Sigmoid colon (tissue), 7 donors: ENCODE results near the gene CD44. TPM values are rescaled to one million over a fixed set of nuclear protein-coding genes. Genes with fewer than 3 reads are reported as not detected.

ENCODE experiments used
- DNase-seq: peaks from one replicate; pipeline ENCODE4 v3.0.0-alpha.2; 2019
- H3K27ac ChIP-seq, 4 donors: fragments of 200-600 bp; sonication (generic); one replicate each; pipeline ENCODE4 v1.5.1; 2016 to 2019; ENCODE audit warnings: mild to moderate bottlenecking in 1 of 4
- H3K27me3 ChIP-seq, 3 donors: fragments of 200-600 bp; sonication (generic); one replicate each; pipeline ENCODE4 v1.5.1; 2019; ENCODE audit warnings: mild to moderate bottlenecking in 1 of 3
- H3K36me3 ChIP-seq, 4 donors: fragments of 200-600 bp; sonication (generic); one replicate each; pipeline ENCODE4 v1.5.1; 2016 to 2019
- H3K4me1 ChIP-seq, 4 donors: fragments of 200-600 bp; sonication (generic); one replicate each; pipeline ENCODE4 v1.5.1; 2017 to 2019
- H3K4me3 ChIP-seq, 4 donors: fragments of 200-600 bp; sonication (generic); one replicate each; pipeline ENCODE4 v1.5.1; 2017 to 2019; ENCODE audit warnings: mild to moderate bottlenecking in 2 of 4, moderate library complexity in 1 of 4
- H3K9me3 ChIP-seq, 4 donors: fragments of 200-600 bp in 3 of 4; sonication (generic) in 3 of 4; one replicate each; pipeline versions ENCODE4 v1.5.1 to v1.6.1; 2013 to 2019
- EP300 ChIP-seq, 4 donors: sonication (generic); formaldehyde crosslinking; IDR thresholded peaks; one replicate each; pipeline ENCODE4 v1.6.1; 2017; ENCODE audit warnings: antibody characterized with exemption in 4 of 4
- POLR2A ChIP-seq, 2 donors: fragments of 450-650 bp; IDR thresholded peaks; one replicate each; pipeline ENCODE4 v1.6.1; 2016; ENCODE audit warnings: antibody characterized with exemption in 2 of 2, mild to moderate bottlenecking in 2 of 2, moderate library complexity in 2 of 2
- POLR2AphosphoS5 ChIP-seq, 4 donors: sonication (generic); formaldehyde crosslinking; IDR thresholded peaks; one replicate each; pipeline ENCODE4 v1.6.1; 2017; ENCODE audit warnings: antibody characterized with exemption in 4 of 4
- WGBS, 2 donors: extraction: QIAGEN DNeasy Blood & Tissue Kit; methylation state at CpG; one replicate each; pipeline ENCODE4 v1.1.7; 2013; 5-methylcytosine and 5-hydroxymethylcytosine counted together
- intact Hi-C: fragments of 100-400 bp; cut with DNase I; formaldehyde crosslinking; loops from one replicate; pipeline ENCODE4 v1.15.1; 2023
- polyA plus RNA-seq, 3 donors: library from polyadenylated mRNA; stranded (reverse); fragments of 200-250 nt; gene quantifications; one replicate each; pipeline ENCODE4 v1.2.3, GENCODE V29; 2013
- total RNA-seq, 4 donors: library from RNA; depleted of rRNA; stranded (reverse); fragments of >200 nt; gene quantifications; one replicate each; pipeline ENCODE4 v1.1.0, GENCODE V29; 2016
- TF ChIP-seq, protein P1 (sequence below), 4 experiments: fragments of 450-650 bp in 3 of 4; fragments of 200-600 bp in 1 of 4; IDR thresholded peaks; one replicate each; pipeline ENCODE4 v1.5.1; 2016 to 2019; ENCODE audit warnings: antibody characterized with exemption in 4 of 4, mild to moderate bottlenecking in 3 of 4, moderate library complexity in 2 of 4
- donor health status: healthy with polysubstance abuse.
- donor health status: Bipolar disorder and iron deficiency.
- donor health status: healthy.

CD44 gene
- total and polyA plus RNA-seq, 7 donors, result 28.4 to 228 (median 76.4) TPM

DNA sequence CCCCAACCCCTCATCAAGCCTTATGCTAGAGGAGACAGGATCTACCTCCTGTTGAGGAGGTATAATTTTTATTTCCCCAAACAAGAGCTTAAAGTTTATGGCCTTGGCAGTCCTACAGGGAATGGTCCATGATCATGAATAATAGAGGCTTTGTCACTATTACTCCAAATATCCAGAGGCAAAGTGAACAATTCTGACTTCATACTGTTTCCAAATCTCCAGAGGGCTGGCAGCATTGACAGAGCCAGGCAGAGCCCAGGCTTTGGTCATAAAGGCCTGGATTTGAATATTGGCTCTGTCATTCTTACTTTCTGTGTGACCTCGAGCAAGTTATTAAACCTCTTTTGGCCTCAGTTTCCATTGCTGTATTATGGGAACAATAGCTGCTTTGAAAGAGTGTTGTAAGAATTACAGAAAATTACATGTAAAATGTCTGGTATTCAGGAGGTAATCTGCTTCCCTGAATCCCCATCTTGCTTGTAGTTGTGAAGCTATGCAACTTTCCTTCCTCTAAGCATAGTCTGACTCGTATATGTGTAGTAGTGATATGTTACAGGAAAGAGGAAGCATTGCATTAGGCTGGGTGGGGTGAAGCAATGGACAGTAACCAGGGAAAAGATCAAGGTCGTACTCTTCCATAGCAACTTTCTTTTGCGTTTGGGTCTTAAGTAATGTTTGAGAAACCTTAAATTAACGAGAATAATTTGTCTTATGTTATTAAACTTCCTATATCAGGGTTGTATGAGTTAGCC lies 88.8 kb downstream of the CD44 start:
- intact Hi-C loops, result no loop called here
- Histone ChIP-seq H3K9me3 (no peaks in the 10 kb centered on the region), H3K4me1 (peaks cover 0 to 42% (median 30%) of the 10 kb centered on the region in 4 donors), H3K4me3 (no peak overlapping the region), H3K27me3 (no peaks in the 10 kb centered on the region), H3K36me3 (peaks cover 0 to 36% (median 17%) of the 10 kb centered on the region in 4 donors), H3K27ac (peak overlapping the region in 3 of 4 donors; percentile 24 to 58 (median 31))
- TF ChIP-seq POLR2AphosphoS5 (IDR thresholded peaks at IDR 0.05) (no peak), EP300 (IDR thresholded peaks at IDR 0.05) (no peak), POLR2A (IDR thresholded peaks at IDR 0.05) (no peak)
- TF ChIP-seq, protein P1, sequence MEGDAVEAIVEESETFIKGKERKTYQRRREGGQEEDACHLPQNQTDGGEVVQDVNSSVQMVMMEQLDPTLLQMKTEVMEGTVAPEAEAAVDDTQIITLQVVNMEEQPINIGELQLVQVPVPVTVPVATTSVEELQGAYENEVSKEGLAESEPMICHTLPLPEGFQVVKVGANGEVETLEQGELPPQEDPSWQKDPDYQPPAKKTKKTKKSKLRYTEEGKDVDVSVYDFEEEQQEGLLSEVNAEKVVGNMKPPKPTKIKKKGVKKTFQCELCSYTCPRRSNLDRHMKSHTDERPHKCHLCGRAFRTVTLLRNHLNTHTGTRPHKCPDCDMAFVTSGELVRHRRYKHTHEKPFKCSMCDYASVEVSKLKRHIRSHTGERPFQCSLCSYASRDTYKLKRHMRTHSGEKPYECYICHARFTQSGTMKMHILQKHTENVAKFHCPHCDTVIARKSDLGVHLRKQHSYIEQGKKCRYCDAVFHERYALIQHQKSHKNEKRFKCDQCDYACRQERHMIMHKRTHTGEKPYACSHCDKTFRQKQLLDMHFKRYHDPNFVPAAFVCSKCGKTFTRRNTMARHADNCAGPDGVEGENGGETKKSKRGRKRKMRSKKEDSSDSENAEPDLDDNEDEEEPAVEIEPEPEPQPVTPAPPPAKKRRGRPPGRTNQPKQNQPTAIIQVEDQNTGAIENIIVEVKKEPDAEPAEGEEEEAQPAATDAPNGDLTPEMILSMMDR (IDR thresholded peaks at IDR 0.05), result no peak
- WGBS, 2 donors, result 65 to 78% methylated on average over 5 of the region's 5 CpGs
- no peak for DNase-seq

DNA sequence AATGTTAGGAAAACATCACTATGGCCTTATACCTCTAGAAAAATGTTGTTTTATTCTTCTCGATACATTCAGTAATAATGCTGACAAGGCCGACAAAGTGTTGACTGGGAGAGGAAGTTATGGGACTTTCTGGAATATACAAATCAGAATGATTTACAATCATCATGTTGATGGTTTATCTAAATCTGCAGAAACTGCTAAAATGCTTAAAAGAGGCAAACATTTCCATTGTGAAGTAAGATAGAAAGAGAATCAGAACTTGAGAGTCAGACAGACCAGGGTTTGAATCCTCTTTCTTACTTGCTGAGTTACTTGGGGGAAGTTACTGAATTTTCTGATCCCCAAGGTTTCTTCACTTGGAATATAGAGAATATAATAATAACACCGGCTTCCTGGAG lies 89.4 kb downstream of the CD44 start:
- H3K36me3 ChIP-seq, result peaks cover 0 to 32% (median 16%) of the 10 kb centered on the region in 4 donors
- no peak for DNase-seq
- no peaks in the 10 kb centered on the region for H3K9me3 ChIP-seq
- 82 to 88% methylated on average over 3 of the region's 3 CpGs for WGBS, 2 donors
- peaks cover 0 to 42% (median 27%) of the 10 kb centered on the region in 4 donors for H3K4me1 ChIP-seq
- TF ChIP-seq EP300 (IDR thresholded peaks at IDR 0.05), result no peak
- no peak for TF ChIP-seq POLR2AphosphoS5 (IDR thresholded peaks at IDR 0.05)
- TF ChIP-seq, protein P1 (IDR thresholded peaks at IDR 0.05), result no peak
- intact Hi-C loops, result no loop called here
- no peaks in the 10 kb centered on the region for H3K27me3 ChIP-seq
- H3K4me3 ChIP-seq, result no peak overlapping the region
- peak overlapping the region in 3 of 4 donors; percentile 21 to 58 (median 31) for H3K27ac ChIP-seq

DNA sequence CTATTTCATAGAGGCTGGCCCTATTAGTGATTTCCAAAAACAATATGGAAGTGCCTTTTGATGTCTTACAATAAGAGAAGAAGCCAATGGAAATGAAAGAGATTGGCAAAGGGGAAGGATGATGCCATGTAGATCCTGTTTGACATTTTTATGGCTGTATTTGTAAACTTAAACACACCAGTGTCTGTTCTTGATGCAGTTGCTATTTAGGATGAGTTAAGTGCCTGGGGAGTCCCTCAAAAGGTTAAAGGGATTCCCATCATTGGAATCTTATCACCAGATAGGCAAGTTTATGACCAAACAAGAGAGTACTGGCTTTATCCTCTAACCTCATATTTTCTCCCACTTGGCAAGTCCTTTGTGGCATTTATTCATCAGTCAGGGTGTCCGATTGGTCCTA lies 91.4 kb downstream of the CD44 start:
- Histone ChIP-seq H3K4me3 (no peak overlapping the region), H3K4me1 (peaks cover 0 to 36% (median 22%) of the 10 kb centered on the region in 4 donors), H3K36me3 (peaks cover 0 to 32% (median 9%) of the 10 kb centered on the region in 4 donors), H3K9me3 (no peaks in the 10 kb centered on the region), H3K27me3 (no peaks in the 10 kb centered on the region), H3K27ac (peak overlapping the region in 2 of 4 donors; percentile 68 to 71)
- 96 to 99% methylated on average over 1 of the region's 1 CpG for WGBS, 2 donors
- intact Hi-C loops, result loop anchor here (10.0 kb wide), 2 partner anchors 236 to 306 kb away; no protein-coding TSS in a partner anchor
- no peak for TF ChIP-seq POLR2A (IDR thresholded peaks at IDR 0.05)
- no peak for TF ChIP-seq EP300 (IDR thresholded peaks at IDR 0.05)
- TF ChIP-seq POLR2AphosphoS5 (IDR thresholded peaks at IDR 0.05), result no peak
- TF ChIP-seq, protein P1 (IDR thresholded peaks at IDR 0.05), result no peak
- no peak for DNase-seq

DNA sequence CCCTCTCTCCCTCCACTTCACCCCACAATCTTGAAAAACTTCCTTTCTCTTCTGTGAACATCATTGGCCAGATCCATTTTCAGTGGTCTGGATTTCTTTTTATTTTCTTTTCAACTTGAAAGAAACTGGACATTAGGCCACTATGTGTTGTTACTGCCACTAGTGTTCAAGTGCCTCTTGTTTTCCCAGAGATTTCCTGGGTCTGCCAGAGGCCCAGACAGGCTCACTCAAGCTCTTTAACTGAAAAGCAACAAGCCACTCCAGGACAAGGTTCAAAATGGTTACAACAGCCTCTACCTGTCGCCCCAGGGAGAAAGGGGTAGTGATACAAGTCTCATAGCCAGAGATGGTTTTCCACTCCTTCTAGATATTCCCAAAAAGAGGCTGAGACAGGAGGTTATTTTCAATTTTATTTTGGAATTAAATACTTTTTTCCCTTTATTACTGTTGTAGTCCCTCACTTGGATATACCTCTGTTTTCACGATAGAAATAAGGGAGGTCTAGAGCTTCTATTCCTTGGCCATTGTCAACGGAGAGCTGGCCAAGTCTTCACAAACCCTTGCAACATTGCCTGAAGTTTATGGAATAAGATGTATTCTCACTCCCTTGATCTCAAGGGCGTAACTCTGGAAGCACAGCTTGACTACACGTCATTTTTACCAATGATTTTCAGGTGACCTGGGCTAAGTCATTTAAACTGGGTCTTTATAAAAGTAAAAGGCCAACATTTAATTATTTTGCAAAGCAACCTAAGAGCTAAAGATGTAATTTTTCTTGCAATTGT lies 92.3 kb downstream of the CD44 start:
- Histone ChIP-seq H3K27ac (peak overlapping the region in 2 of 4 donors; percentile 68 to 71), H3K4me3 (no peak overlapping the region), H3K9me3 (no peaks in the 10 kb centered on the region), H3K27me3 (no peaks in the 10 kb centered on the region), H3K36me3 (peaks cover 0 to 32% (median 5%) of the 10 kb centered on the region in 4 donors), H3K4me1 (peaks cover 0 to 36% (median 22%) of the 10 kb centered on the region in 4 donors)
- no peak for DNase-seq
- TF ChIP-seq POLR2A (IDR thresholded peaks at IDR 0.05) (no peak), EP300 (IDR thresholded peaks at IDR 0.05) (no peak), POLR2AphosphoS5 (IDR thresholded peaks at IDR 0.05) (no peak)
- TF ChIP-seq, protein P1 (IDR thresholded peaks at IDR 0.05), result no peak
- 86 to 94% methylated on average over 5 of the region's 5 CpGs for WGBS, 2 donors
- intact Hi-C loops, result loop anchor here (10.0 kb wide), 2 partner anchors 236 to 306 kb away; no protein-coding TSS in a partner anchor
